ENCODE measurements around the gene SLC12A6. TPM values are rescaled to one million over a fixed set of nuclear protein-coding genes. Genes with fewer than 3 reads are reported as not detected.

Gene SLC12A6
- polyA plus RNA-seq, 2 of the 4 experiments (the other 2 are of a cell fraction) = 6.0 to 21.3 TPM

- FAIRE-seq (peak; percentile 61), ATAC-seq (peak in 1 of 2 experiments; percentile 53; a peak in 2 of 6 replicates), DNase-seq (ENCODE audit: low read depth in 1 of 2, low spot score in 1 of 2) (no peak)
- Histone ChIP-seq H3K4me3 (no peak overlapping the region), H3K27ac (no peak overlapping the region), H3K4me2 (peak overlapping the region; percentile 8; the same call in 1 of the 3 replicates), H3K4me1 (peaks cover 17% of the 10 kb centered on the region; the same call in 2 of the 3 replicates), H3K9me3 (no peaks in the 10 kb centered on the region)
- TF ChIP-seq BCL3 (IDR thresholded peaks at IDR 0.05) = no peak
- TF ChIP-seq MYC (IDR thresholded peaks at IDR 0.05; ENCODE audit: borderline replicate concordance, low read length) = no peak
- TF ChIP-seq KDM5A (IDR thresholded peaks at IDR 0.05) = no peak
- no peak for TF ChIP-seq KDM1A (IDR thresholded peaks at IDR 0.05; ENCODE audit: low read depth)
- no peak for TF ChIP-seq ESRRA (IDR thresholded peaks at IDR 0.05; ENCODE audit: borderline replicate concordance, low read length)
- no peak for TF ChIP-seq ZNF302 (CRISPR knock-in tag; IDR thresholded peaks at IDR 0.05)
- no peak for TF ChIP-seq POLR2AphosphoS2 (conservative IDR thresholded peaks at IDR 0.05; ENCODE audit: low read length)
- peak; percentile 30 for TF ChIP-seq FOSL2 (IDR thresholded peaks at IDR 0.05)
- peak; percentile 57 for TF ChIP-seq FOSL2 (CRISPR knock-in tag; IDR thresholded peaks at IDR 0.05)
- TF ChIP-seq FOSB (CRISPR knock-in tag; IDR thresholded peaks at IDR 0.05) = no peak
- TF ChIP-seq GATA3 (IDR thresholded peaks at IDR 0.05; ENCODE audit: borderline replicate concordance) = peak; percentile 29; the same call in 1 of the 2 replicates
- TF ChIP-seq NPAS2 (CRISPR knock-in tag; IDR thresholded peaks at IDR 0.05; ENCODE audit: borderline replicate concordance) = no peak
- TF ChIP-seq HDAC2 (IDR thresholded peaks at IDR 0.05) = no peak
- TF ChIP-seq CHD2 (IDR thresholded peaks at IDR 0.05; ENCODE audit: low read length, partially characterized antibody) = no peak
- no peak for TF ChIP-seq SREBF2 (IDR thresholded peaks at IDR 0.05)
- TF ChIP-seq REST (IDR thresholded peaks at IDR 0.05) = no peak
- TF ChIP-seq RCOR1 (IDR thresholded peaks at IDR 0.05; ENCODE audit: low read depth, low read length) = no peak
- no peak for TF ChIP-seq ZFP36 (IDR thresholded peaks at IDR 0.05; ENCODE audit: borderline replicate concordance, partially characterized antibody)
- TF ChIP-seq HOXB13 (CRISPR knock-in tag; IDR thresholded peaks at IDR 0.05; ENCODE audit: low read depth) = no peak
- peak; percentile 55 for TF ChIP-seq JUNB (IDR thresholded peaks at IDR 0.05)
- TF ChIP-seq CEBPB (IDR thresholded peaks at IDR 0.05) = no peak
- no peak for TF ChIP-seq PHF8 (IDR thresholded peaks at IDR 0.05; ENCODE audit: borderline replicate concordance, low read depth)
- ChIA-PET CTCF (interaction anchor here (2.4 kb wide), 1 partner anchor 25 kb away, joined by 10 read pairs; no protein-coding TSS in a partner anchor), POLR2A (no interaction called here)
Observed at GRCh38 chr15:34266751-34267150, 70.8 kb downstream of the SLC12A6 start.

- no peaks in the 10 kb centered on the region for H3K9me3 ChIP-seq
- POLR2A ChIA-PET = no interaction called here
- peak; percentile 23 for FAIRE-seq
- H3K4me3 ChIP-seq = no peak overlapping the region
- CTCF ChIA-PET = interaction anchor here (1.0 to 2.7 kb wide), 3 partner anchors 10 to 23 kb away, joined by 3 to 9 read pairs (median 5); no protein-coding TSS in a partner anchor
- TF ChIP-seq BHLHE40 (IDR thresholded peaks at IDR 0.05; ENCODE audit: low read depth, low read length) = no peak
- no peak for TF ChIP-seq NR3C1 (IDR thresholded peaks at IDR 0.05)
- no peak for TF ChIP-seq HOXA7 (CRISPR knock-in tag; IDR thresholded peaks at IDR 0.05)
- 0 out of 2 replicates have a peak, but pooled peaks have one; percentile 18 for TF ChIP-seq GATA3 (IDR thresholded peaks at IDR 0.05; ENCODE audit: borderline replicate concordance)
- 63% methylated on average over 2 of the region's 2 CpGs for WGBS (ENCODE audit: missing lambda C conversion rate)
- no peak for ATAC-seq
- H3K4me2 ChIP-seq = no peak overlapping the region
- no peak for DNase-seq (ENCODE audit: low read depth in 1 of 2, low spot score in 1 of 2)
- H3K4me1 ChIP-seq = peaks cover 12% of the 10 kb centered on the region; the same call in 2 of the 3 replicates
- H3K27ac ChIP-seq = no peak overlapping the region
Observed at GRCh38 chr15:34264076-34264475, 73.5 kb downstream of the SLC12A6 start.
